GM21381 (cell line): ENCODE data around the gene PLXNA4.
"Not testable (repeated sequence)": the region's sequence is repeated elsewhere in the genome, so short reads cannot be mapped to it uniquely, and the experiment has no call there.

Experiments used
- ATAC-seq: cut with Tn5 transposase; IDR thresholded peaks from one replicate; pipeline ENCODE4 v1.9.1; 2021; ENCODE audit warnings: mild to moderate bottlenecking, moderate library complexity; ENCODE audit not compliant: unreplicated experiment

Gene PLXNA4

GRCh38 chr7:132398253-132398925, 177.9 kb downstream of the PLXNA4 start:
- ATAC-seq: no peak

GRCh38 chr7:132397070-132397469, 179.2 kb downstream of the PLXNA4 start:
- no peak for ATAC-seq

- ATAC-seq: no peak
Observed at GRCh38 chr7:132395361-132395760, 180.9 kb downstream of the PLXNA4 start.

DNA sequence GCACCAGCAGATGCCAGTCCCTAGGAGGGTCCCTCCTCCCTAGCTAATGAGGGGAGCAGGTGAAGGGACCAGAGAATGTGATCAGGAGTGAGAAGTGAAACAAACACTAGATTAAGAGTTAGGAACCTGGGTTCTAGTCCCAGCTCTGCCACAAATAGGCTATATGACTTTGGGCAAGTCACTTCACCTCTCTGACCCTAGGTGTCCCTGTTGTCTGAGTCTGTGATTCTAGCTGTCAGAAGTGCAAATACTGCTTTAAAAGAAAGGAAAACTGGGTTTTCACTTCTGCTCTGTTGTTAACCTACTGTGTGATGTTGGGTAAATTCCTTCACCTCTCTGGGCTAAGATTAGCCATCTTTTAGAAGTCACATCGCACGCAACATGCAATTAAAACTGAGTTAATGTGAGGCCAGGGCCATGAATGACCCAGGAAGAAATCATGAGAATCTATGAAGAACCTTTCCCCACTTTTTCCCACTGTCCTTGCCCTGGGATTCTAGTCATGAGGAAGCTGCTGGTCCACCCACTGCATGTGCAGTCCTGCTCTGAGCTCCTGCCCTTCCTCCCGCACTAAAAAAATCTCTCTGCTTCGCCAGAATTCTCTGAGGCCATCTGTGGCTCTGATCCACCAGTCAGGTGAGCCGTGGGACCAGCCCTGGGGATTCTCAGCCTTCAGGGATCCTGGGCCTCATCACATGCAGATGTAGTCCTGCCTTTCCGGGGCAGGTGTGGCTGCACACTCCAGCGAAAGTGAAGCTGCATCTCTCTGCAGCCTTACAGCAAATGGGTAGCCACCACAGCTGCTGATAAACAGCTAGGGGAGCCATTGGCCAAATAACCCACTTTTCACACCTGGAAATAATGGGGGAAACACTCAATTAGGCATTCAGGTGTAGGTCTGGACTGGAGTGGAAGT, 181.7 kb downstream of the PLXNA4 start:
- ATAC-seq: no peak

GRCh38 chr7:132393789-132394261, 182.4 kb downstream of the PLXNA4 start:
- no peak for ATAC-seq

DNA sequence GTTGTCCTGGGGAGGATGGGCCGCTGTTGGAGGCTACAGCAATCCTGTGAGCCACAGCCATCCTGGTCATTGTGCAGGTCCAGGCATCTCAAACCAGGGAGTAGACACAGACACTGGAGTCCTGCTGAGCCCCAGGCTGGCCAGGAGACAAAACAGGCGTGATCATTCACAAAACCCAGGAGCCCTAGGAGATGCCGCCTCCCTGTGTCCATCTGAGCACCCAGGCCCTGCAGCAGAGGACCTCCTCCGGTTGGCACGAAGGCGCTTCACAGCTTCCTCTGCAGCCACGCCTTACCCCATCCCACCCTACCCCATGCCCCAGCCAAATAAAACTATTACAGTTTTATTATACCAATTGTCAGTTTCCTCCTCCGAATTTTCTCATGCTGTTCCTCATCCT, 183.6 kb downstream of the PLXNA4 start:
- no peak for ATAC-seq

- ATAC-seq: no peak
Observed at GRCh38 chr7:132390705-132391104, 185.6 kb downstream of the PLXNA4 start.

DNA sequence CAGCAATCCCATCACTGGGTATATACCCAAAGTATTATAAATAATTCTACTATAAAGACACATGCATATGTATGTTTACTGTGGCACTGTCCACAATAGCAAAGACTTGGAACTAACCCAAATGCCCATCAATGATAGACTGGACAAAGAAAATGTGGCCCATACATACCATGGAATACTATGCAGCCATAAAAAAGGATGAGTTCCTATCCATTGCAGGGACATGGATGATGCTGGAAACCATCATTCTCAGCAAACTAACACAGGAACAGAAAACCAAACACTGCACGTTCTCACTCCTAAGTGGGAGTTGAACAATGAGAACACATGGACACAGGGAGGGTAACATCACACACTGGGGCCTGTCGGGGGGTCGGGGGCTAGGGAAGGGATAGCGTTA, 186.2 kb downstream of the PLXNA4 start:
- not testable (repeated sequence) for ATAC-seq

- no peak for ATAC-seq
Observed at GRCh38 chr7:132388688-132389087, 187.6 kb downstream of the PLXNA4 start.

DNA sequence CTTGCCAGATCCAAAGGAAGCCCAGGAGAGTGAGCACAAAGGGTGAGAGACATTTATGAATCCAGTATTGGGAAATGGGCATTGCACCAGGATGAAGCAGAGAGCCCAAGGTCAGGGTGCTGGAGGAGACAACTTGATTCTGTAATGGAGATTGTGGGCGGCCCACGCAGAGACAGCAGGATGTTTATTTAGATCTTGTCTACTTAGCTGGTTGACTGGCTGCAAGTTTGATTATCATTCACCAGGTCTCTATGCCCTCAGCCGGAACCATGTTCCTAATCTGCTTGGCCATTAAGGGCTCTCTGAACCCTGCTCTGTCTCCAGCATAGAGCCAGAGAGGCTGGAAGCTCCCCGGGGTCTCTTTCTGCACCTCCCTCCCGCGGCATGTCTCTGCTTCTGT, 188.7 kb downstream of the PLXNA4 start:
- no peak for ATAC-seq

DNA sequence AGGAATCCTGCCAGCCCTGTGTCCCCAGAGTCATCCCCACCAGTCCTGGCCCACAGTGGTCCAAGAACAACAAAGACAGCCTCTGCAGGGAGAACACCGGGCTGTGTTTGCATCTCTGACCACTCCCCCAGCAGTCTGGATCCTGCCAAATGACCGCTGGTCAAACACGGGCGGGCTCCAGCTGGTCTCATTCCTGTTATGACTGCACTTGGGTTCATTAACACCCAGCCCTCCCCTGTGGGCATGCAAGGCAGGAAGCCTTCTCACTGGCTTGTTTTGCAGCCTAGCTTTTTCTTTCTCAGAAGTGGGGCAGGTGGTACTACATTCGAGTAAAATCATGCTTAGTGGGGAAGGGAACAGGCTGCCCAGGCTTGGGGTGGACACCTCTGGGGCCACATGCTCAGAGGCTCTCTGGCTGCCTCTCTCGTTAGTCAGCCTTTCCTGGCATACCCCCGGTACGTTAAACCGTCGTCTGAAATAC, 190.0 kb downstream of the PLXNA4 start:
- ATAC-seq: no peak

DNA sequence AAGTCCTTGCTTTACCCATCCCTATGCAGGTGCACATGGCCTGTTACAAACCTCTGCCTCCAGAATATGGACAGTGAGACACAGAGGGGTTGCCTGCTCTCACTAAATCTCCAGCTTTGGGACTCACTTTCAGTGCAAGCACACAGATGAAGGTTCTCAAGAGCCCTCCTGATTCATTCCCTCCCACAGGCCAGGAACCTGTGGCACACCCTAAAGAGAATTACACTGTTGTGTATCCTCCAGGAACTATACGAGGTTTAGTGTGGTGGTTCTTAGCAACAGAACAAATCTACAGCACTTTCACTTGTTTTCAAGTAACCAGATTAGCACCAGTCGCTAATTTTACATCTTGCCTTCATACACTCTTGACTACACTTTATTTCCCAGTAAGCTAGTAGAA, 192.3 kb downstream of the PLXNA4 start:
- ATAC-seq: no peak

GRCh38 chr7:132381742-132382472, 194.4 kb downstream of the PLXNA4 start:
- ATAC-seq: no peak

DNA sequence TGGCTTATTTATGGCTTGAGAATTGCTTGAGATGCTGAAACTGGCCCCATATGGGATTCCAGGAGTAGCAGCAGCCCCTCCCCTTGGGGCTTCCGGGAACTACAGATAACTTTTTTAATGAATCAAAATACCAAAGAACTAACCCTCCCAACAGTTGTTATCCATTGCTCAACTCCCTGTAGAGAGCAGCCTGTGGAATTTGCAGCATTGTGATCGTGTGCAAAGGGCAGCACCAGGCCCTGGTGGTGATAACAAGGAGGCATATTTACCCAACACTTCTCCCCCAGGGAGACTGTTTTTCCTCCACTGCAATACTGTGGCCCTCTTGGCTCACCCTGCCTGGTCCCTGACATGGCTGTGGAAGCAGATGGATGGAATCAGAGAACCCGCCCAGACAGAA, 196.2 kb downstream of the PLXNA4 start:
- ATAC-seq: no peak

DNA sequence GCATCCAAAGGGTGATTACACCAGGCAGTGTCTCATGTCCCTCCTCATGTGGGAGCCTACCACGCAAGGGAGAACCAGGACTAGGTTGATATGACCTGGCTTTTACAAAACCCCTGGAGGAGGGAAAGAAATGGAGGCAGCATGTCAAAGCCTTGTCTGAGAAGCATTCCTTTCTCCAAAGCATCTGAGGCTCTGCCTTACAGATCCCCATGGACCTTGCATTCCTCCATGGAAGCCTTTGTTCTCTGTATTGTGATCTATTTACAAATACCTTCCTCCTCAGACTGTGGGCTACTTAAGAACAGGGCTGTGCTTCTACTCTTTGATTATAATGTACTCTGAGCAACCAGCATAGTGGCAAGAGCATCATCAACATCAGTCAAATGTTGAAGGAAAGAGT, 197.0 kb downstream of the PLXNA4 start:
- no peak for ATAC-seq

DNA sequence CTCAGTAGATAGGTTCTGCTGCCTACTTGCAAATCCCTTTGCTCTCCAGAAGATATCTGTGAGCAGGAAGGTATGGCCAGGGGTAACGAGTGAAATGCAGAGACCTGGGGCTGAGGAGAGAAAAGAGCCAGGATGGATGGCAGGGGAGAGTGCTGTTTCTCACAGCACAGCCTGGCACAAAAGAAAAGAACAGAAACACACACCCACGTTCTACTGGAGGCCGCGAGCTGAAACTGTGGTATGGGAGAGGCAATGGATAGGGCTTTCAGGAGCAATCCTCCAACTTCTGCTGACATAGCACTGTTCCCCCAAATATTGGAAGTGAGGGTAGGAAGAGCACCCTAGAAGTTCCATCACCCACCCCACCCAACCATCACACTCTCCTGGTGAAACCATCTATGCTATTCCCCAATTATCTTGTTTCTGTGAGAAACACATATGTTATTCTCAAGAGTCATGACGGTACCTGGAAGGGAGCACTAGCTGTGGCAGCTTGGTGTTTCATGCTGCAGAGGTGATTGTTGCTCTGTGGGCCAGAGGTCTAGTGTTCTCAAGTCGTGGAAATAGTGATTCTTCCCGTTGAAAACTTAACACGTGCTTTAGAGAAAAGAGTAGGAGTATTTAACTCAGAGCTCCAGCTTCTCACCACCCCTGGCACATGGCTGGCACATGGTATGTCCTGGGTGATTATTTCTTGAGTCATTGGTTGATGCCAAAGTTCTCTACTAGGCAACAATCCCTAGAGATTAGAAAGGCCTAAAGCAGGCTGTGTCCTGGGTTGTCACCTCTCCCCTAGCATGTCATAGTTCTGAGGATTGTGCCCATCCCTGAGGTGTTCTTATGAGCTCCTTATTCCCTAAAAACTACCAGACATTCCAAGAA, 198.3 kb downstream of the PLXNA4 start:
- ATAC-seq: no peak

DNA sequence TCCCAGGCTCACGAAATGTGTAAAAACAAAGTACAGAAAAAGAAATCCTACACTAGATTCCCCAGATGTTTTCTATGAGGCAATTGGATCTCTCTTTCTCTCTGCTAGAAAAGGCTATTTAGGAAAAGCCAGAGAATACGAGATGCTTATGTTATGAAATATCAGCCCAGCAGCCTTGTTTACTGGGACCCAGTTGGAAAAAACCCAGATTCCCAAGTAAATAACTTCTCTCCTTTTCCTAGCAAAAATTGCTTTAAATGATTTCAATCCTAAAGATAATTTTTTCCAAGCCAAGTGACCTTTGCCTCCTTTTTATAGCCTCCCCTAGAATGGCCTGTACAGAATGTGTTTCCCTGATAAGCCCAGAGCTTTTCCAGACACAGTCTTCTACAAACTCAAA, 199.3 kb downstream of the PLXNA4 start:
- no peak for ATAC-seq

GRCh38 chr7:132376361-132377013, 199.8 kb downstream of the PLXNA4 start:
- no peak for ATAC-seq

GRCh38 chr7:132373879-132374278, 202.4 kb downstream of the PLXNA4 start:
- no peak for ATAC-seq

DNA sequence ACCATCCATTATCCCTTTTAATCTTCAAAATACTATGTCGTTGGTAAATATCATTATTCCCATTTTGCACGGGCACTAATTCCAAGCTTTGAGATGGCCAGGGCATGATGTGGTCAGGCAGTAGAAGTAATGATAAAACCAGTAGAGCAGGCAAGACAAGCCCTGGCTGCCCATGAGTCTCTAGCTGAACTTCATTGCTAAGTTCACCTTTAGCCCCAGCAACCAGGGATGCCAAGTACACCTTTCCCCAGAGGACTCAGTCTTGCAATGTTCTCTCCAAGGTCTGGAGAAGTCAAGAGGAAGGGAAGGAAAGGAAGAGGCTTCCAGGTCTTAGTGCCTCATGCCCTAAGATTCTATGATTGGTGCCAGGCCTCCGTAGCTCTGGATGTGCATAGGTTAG, 203.2 kb downstream of the PLXNA4 start:
- ATAC-seq: no peak
